Measurements from ENCODE around the gene GRIFIN. TPM values are rescaled to one million over a fixed set of nuclear protein-coding genes. Genes with fewer than 3 reads are reported as not detected.
A peak's percentile ranks its signal among the peaks of the same experiment; 100 is the strongest.

GRIFIN gene
- polyA plus RNA-seq, 1 donor (not counting 4 experiments of a cell fraction or from before 2014, with no cell fraction given) = not detected

- no peaks in the 10 kb centered on the region for H3K9me3 ChIP-seq (ENCODE audit: control insufficient read depth, low read depth, low read length)
- H2AFZ ChIP-seq (ENCODE audit: control insufficient read depth, low read length) = peak overlapping the region; percentile 66
- no peaks in the 10 kb centered on the region for H4K20me1 ChIP-seq (ENCODE audit: control insufficient read depth, extremely low read depth, insufficient read depth, low read length)
- peak overlapping the region; percentile 52 for H3K4me2 ChIP-seq (ENCODE audit: control insufficient read depth, extremely low read depth, insufficient read depth, low read depth, low read length)
- DNase-seq (ENCODE audit: low read depth, low spot score) (no peak), FAIRE-seq (peak; percentile 5)
- no peak overlapping the region for H3K27ac ChIP-seq (ENCODE audit: control insufficient read depth, insufficient read depth, low read length)
- H3K4me3 ChIP-seq (ENCODE audit: control insufficient read depth in 2 of 3, extremely low read depth in 1 of 3, insufficient read depth in 2 of 3, low read depth in 1 of 3, low read length in 3 of 3) = no peak overlapping the region
- TF ChIP-seq EZH2 (IDR thresholded peaks at IDR 0.05; ENCODE audit: low read length) (no peak), CTCF (optimal IDR thresholded peaks at IDR 0.05 in 1 of 3, IDR thresholded peaks at IDR 0.05 in 1 of 3, conservative IDR thresholded peaks at IDR 0.05 in 1 of 3; ENCODE audit: extremely low read depth in 1 of 3, insufficient read depth in 2 of 3, low read length in 3 of 3) (no peak)
- H3K4me1 ChIP-seq (ENCODE audit: control insufficient read depth, extremely low read depth, insufficient read depth, low read length) = peaks cover 9% of the 10 kb centered on the region
- dilution Hi-C loops (cut with MboI; ENCODE audit: extremely low pct_ligation_motif_present, low sequenced_read_pairs) = no loop called here
- H3K79me2 ChIP-seq (ENCODE audit: control insufficient read depth, insufficient read depth, low read length) = no peaks in the 10 kb centered on the region
- H3K27me3 ChIP-seq (ENCODE audit: control insufficient read depth, extremely low read depth, insufficient read depth, low read length) = peaks cover 5% of the 10 kb centered on the region
- H3K9ac ChIP-seq (ENCODE audit: control insufficient read depth, extremely low read depth, insufficient read depth, low read length) = no peak overlapping the region
- no peaks in the 10 kb centered on the region for H3K36me3 ChIP-seq (ENCODE audit: control insufficient read depth in 2 of 2, extremely low read depth in 1 of 2, insufficient read depth in 2 of 2, low read length in 2 of 2)
- no peaks in the 10 kb centered on the region for H3K9me1 ChIP-seq (ENCODE audit: control insufficient read depth, extremely low read depth, insufficient read depth, low read length)
These were observed 4.8 kb downstream of the GRIFIN start for GRCh38 chr7:2471396-2471795.

GRCh38 chr7:2471022-2471329 lies 5.2 kb downstream of the GRIFIN start:
- no peaks in the 10 kb centered on the region for H3K79me2 ChIP-seq (ENCODE audit: control insufficient read depth, insufficient read depth, low read length)
- no peak overlapping the region for H3K4me3 ChIP-seq (ENCODE audit: control insufficient read depth in 2 of 3, extremely low read depth in 1 of 3, insufficient read depth in 2 of 3, low read depth in 1 of 3, low read length in 3 of 3)
- no peaks in the 10 kb centered on the region for H3K9me3 ChIP-seq (ENCODE audit: control insufficient read depth, low read depth, low read length)
- H2AFZ ChIP-seq (ENCODE audit: control insufficient read depth, low read length) = peak overlapping the region; percentile 66
- dilution Hi-C loops (cut with MboI; ENCODE audit: extremely low pct_ligation_motif_present, low sequenced_read_pairs) = no loop called here
- H3K27ac ChIP-seq (ENCODE audit: control insufficient read depth, insufficient read depth, low read length) = no peak overlapping the region
- H3K36me3 ChIP-seq (ENCODE audit: control insufficient read depth in 2 of 2, extremely low read depth in 1 of 2, insufficient read depth in 2 of 2, low read length in 2 of 2) = no peaks in the 10 kb centered on the region
- H3K9me1 ChIP-seq (ENCODE audit: control insufficient read depth, extremely low read depth, insufficient read depth, low read length) = no peaks in the 10 kb centered on the region
- H3K9ac ChIP-seq (ENCODE audit: control insufficient read depth, extremely low read depth, insufficient read depth, low read length) = no peak overlapping the region
- FAIRE-seq = peak; percentile 80
- peaks cover 9% of the 10 kb centered on the region for H3K4me1 ChIP-seq (ENCODE audit: control insufficient read depth, extremely low read depth, insufficient read depth, low read length)
- H4K20me1 ChIP-seq (ENCODE audit: control insufficient read depth, extremely low read depth, insufficient read depth, low read length) = no peaks in the 10 kb centered on the region
- peak overlapping the region; percentile 52 for H3K4me2 ChIP-seq (ENCODE audit: control insufficient read depth, extremely low read depth, insufficient read depth, low read depth, low read length)
- TF ChIP-seq CTCF (optimal IDR thresholded peaks at IDR 0.05 in 1 of 3, IDR thresholded peaks at IDR 0.05 in 1 of 3, conservative IDR thresholded peaks at IDR 0.05 in 1 of 3; ENCODE audit: extremely low read depth in 1 of 3, insufficient read depth in 2 of 3, low read length in 3 of 3) (no peak), EZH2 (IDR thresholded peaks at IDR 0.05; ENCODE audit: low read length) (no peak)
- peaks cover 5% of the 10 kb centered on the region for H3K27me3 ChIP-seq (ENCODE audit: control insufficient read depth, extremely low read depth, insufficient read depth, low read length)
- peak; percentile 21 for DNase-seq (ENCODE audit: low read depth, low spot score)
